HG03457 (cell line): ENCODE measurements around the gene TMEM240.
"Not testable (repeated sequence)": the region's sequence is repeated elsewhere in the genome, so short reads cannot be mapped to it uniquely, and the experiment has no call there.

ENCODE experiments used
- ATAC-seq: cut with Tn5 transposase; IDR thresholded peaks from one replicate; pipeline ENCODE4 v1.9.1; 2021; ENCODE audit warnings: moderate number of reproducible peaks; ENCODE audit not compliant: unreplicated experiment

Gene TMEM240

DNA sequence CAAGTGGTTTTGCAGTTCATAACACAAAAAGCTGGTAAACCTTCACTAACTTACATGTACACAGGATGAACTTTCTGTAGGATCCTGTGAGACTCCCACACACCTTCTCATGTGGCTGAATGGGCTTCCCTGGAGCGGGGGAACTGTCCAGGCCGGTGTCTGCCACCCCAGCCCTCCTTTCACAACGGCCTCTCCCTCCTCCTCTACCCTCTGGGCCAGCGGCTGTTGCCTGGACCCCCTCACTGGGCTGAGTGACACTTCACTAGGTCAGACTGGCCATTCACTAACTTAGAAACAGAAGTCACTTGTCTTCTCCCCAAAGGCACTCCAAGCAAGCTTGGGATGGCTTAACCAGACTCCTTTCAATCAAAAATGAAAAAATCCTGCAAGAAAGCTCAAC, 18.2 kb upstream of the TMEM240 start:
- ATAC-seq, result no peak

- not testable (repeated sequence) for ATAC-seq
Measured at GRCh38 chr1:1557688-1558087, 17.3 kb upstream of the TMEM240 start.

- ATAC-seq, result not testable (repeated sequence)
Measured at GRCh38 chr1:1556961-1557360, 16.5 kb upstream of the TMEM240 start.

GRCh38 chr1:1556505-1556904, 16.1 kb upstream of the TMEM240 start:
- ATAC-seq, result no peak

DNA sequence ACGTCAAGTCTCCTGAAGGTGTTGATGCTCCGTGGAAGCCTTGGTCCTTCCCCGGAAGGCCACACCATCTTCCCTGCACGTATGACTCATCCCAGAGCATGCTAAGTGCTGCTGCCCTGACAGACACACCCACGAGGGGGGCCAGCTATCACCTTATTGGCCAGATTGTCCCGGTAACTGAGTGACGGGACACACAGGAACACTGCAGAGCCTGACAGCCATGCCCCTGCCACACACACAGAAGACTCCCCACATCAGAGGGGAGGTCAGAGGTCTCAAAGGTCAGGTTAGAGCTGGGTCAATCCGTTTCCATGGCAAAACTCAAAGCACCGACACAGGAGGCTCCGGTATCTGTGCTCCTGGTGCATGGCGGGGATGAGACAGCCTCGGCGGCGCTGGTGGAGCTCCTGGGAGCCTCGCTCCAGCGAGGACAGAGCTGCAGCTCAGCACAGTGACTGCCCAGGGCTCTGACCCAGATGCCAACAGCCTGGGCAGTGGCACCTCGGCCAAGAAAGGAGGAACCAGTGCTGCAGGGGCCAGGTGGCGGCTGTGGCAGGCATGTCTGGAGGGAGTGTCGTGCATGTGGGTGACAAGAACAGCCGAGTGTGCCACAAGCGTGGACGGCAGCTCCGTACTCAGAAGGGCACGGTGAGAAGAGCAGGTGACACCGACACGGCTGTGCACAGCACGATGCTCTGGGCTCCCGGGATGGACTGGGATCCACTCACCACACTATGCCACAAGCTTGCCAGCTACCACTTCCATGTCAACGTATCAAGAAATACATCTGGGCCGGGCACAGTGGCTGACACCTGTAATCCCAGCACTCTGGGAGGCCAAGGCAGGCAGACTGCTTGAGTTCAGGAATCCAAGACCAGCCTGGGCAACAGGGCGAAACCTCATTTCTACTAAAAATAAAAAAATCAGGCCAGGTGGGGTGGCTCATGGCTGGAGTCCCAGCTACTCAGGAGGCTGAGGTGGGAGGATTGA, 14.8 kb upstream of the TMEM240 start:
- no peak for ATAC-seq

DNA sequence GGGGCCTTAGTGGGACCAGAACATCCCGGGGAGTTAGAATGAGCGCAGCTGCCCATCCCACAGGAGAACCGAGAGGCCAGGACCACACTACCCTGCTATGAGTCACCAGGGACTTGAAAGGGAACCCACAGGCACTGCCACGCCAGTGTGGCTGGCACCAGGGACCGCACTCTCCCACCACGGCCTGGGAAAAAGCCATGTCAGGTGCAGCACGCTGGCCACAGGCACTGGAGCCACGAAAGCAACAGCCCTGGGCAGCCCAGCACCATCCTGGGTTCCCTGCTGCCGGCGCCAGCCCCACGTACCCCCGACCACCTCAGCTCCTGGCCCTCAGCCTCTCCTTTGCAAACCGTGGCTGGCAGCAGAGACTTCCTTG, 14.1 kb upstream of the TMEM240 start:
- ATAC-seq, result no peak

GRCh38 chr1:1553821-1554494, 13.5 kb upstream of the TMEM240 start:
- ATAC-seq, result no peak

DNA sequence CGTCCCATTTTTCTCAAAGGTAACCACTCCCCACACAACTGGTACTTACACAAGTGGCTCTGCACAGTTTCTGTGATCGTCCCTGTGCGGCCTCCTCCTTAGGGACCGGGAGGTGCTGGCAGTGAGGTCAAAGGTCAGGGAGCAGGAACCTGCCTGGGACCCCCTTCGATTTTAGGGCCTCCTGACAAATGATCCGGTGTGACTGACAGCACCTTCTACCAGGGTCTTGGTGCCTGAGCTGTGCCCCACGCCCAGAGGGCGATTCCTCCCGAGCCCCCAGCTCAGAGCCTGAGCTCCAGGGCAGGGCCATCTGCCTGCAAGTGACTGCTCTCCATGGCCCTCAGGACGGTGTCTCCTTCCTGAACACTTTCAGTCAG, 11.8 kb upstream of the TMEM240 start:
- no peak for ATAC-seq

GRCh38 chr1:1551524-1552262, 11.3 kb upstream of the TMEM240 start:
- ATAC-seq, result no peak

DNA sequence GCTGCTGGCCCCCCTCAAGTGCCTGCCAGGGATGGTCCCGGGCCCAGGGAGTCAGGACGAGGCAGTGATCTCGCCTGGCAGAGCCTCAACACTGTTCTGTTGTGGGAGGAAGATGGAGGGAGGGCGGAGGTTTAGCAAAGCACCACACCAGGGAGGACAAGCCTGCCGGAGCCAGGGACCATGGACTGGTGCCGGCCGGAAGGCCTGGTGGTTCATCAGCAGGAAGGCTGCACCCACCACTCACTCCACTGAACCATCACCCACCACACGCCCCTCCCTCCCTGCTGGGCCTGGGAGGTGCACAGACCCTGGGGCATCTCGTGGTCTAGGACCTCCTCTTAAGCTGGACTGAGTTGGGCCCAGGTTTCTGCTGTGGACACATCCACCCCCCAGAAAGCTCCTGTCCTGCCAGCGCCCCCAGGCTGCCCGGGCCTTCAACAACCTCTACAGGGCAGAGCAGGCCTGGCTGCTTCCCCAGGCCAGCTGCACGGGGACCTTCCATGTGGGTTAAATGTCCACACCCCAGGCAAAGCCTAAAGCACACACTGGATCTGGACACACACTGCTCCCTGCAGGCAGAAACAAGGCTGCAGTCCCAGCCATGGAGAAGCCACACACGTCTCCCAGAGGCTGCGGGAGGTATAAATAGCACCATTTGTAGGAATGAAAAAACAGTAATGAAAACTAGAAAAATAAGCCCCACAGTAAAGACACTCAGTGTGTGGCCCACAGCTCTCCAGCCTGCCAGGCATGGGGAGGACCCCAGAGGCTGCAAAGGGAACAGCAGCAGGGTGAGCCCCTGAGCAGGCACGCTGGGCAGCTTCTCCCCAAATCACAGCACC, 10.4 kb upstream of the TMEM240 start:
- ATAC-seq, result no peak

DNA sequence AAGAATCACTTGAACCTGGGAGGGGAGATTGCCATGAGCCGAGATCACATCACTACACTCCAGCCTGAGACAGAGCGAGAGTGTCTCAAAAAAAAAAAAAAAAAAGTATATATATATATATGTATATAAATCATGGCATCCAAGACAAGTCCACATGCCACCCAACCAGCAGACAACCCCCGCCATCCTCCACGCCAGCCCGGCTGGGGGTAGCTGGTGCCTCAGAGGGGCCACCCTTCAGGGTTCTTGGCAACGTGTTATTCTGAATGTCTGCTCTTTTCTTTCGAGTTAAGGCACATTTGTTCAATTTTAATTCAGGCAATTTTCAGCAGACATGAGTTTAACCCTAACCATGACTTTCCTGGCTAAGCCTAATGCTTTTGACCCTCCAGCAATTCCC, 9.7 kb upstream of the TMEM240 start:
- ATAC-seq, result no peak

- no peak for ATAC-seq
Measured at GRCh38 chr1:1548591-1548990, 8.2 kb upstream of the TMEM240 start.

GRCh38 chr1:1547476-1547875, 7.1 kb upstream of the TMEM240 start:
- no peak for ATAC-seq

DNA sequence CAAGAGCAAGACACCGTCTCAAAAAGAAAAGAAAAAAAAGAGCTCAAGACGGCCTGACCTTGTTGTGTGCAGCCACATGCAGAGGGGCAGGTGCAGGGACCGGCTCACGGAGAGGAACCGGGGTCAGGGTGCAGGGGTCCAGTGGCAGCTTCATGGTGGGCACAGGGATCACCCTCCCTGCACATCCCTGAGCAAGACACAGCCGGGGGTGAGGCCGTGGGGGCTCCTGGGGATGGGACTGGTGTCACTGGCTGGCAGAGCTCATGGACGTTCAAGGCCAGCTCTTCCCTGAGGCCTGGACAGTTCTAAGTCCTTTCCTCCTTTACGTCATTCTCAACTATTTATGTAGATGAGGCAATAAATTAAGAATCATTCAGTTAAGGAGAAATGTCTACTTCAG, 6.6 kb upstream of the TMEM240 start:
- no peak for ATAC-seq

DNA sequence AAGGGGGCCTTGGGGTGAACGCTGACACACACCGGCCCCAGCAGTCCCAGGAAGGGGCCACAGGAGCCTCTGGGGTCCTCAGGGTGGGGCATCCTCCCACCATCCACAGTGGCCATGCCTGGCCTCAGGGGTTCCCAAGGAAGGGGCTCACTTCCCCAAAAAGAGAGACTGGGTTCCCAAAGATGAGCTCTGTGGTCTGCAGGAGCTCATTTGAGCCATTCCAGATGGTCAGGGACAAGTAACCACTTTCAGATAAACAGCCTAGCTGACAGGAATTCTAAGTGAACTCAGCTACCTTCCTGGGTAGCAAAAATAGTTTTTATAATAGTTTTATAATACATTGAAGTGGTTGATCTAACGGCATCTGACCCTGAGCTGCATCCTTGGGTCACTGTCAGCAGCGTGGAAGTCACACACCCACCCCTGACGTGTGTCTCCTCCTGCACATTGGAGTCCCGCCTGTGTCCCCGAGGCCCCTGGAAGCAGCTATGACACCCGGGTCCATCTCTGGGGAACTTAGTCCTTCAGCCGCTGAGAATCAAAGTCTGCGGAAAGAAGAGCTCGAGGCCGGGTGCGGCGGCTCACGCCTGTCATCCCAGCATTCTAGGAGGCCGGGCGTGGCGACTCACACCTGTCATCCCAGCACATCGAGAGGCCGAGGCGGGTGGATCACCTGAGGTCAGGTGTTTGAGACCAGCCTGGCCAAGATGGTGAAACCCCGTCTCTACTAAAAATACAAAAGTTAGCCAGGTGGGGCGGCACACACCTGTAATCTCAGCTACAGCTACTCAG, 5.7 kb upstream of the TMEM240 start:
- ATAC-seq, result no peak

DNA sequence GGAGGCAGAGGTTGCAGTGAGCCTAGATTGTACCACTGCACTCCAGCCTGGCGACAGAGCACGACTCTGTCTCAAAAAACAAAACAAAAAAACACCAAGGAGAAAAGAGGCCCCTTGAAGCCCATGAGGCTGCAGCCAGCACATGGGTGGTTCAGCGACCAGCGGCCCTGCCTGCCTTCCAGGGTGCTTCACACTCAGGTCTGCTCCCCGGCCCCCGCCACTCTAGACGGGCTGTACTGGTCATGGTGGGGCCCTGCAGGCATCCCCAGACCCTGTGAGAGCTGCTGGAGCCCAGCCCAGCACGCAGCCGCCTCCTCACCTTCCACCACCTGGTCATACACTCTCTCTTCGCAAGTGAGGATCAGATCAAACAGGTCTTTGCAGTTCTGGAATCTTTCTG, 4.1 kb upstream of the TMEM240 start:
- no peak for ATAC-seq

DNA sequence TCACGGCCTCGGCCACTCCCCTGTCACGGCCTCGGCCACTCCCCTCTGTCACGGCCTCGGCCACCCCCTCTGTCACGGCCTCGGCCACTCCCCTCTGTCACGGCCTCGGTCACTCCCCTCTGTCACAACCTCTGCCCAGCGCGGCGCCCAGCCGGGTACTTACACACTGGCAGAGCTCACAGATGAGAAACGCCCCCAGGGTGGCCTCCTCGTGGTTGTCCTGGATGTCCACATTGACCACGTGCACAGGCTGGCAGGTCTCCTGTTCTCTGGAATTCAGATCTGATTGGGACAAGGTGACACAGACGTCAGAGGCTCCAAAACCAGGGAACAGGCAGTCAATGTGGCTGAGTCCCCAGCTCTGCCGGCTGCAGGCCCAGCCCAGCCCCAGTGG, 3.3 kb upstream of the TMEM240 start:
- ATAC-seq, result no peak

GRCh38 chr1:1542766-1543705, 2.6 kb upstream of the TMEM240 start:
- ATAC-seq, result no peak
